LNCAP (cell line): ENCODE measurements around the gene CNNM2.

Source experiments
- CTCF ChIP-seq: fragments of 450-650 bp; IDR thresholded peaks from 2 replicates; pipeline ENCODE4 v1.5.1; 2017; ENCODE audit warnings: mild to moderate bottlenecking

The CNNM2 gene

GRCh38 chr10:102998399-102998907 is 80.4 kb downstream of the CNNM2 start:
- TF ChIP-seq CTCF, result no peak

DNA sequence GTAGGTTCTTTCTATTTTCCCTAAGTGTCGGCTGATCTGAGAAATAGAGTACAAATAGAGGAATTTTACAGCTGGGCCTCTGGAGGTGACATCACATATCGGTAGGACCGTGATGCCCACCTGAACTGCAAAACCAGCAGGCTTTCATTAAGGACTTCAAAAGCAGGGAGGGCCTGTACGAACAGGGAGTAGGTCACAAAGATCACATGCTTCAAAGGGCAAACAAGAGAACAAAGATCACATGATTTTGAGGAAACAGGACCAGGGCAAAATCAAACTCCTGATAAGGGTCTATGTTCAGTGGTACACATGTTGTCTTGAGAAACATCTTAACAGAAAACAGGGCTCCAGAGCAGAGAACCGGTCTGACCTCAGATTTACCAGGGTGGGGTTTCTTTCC is 88.9 kb downstream of the CNNM2 start:
- no peak for TF ChIP-seq CTCF

GRCh38 chr10:103013416-103013815 is 95.3 kb downstream of the CNNM2 start:
- no peak for TF ChIP-seq CTCF

DNA sequence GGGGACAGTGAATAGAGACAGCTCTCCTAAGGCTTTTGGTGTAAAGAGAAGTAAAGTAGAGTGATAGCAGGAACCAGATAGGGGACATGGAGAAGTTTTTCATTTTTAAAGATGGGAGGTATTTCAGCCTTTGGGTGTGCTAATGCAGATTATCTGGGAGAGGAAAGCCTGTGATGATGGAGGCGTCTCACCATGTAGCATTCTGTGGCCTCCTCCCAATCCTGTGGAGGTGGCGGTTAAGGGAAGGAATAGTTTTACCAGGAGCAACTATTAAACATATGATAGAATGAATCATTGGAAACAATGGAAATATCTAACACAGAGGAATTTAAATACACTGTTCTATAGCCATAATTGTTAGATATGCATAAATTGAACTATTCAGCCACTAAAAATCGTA is 101.3 kb downstream of the CNNM2 start:
- TF ChIP-seq CTCF, result no peak

DNA sequence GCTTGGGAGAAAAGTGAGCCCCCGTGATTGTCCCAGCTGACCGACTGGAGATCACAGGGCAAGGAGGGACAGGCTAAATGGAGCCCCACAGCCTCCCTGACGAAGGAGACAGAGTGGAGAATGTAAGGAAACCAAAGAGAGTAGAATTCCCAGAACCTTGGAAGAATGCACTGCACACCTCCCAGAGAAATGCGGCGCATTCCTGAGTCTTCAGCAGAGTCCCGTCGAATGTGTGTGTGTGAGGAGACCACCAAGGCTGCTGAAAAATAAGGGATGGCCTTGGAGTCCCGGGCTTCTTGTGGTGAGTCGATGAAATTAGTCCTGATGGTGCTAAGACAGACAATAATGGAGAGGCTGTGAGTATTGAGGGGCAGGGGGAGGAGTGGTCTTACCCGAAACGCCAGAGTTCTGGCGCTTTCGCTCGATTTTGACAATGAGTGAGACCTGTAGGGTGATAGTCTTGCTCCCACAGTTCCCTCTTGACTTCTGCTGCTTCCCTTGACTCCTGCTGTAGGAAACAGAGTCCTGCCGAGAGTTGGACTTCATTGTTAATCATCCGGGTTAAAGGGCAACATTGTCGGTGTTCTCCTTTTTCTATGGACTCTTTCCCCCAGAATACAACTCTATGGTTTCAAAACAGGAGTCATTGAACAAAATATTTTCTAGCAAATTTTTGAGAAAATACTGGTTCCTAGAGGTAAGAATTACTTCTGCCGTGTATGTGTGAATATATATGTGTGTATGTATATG is 103.2 kb downstream of the CNNM2 start:
- no peak for TF ChIP-seq CTCF

GRCh38 chr10:103021900-103022293 is 103.8 kb downstream of the CNNM2 start:
- no peak for TF ChIP-seq CTCF

DNA sequence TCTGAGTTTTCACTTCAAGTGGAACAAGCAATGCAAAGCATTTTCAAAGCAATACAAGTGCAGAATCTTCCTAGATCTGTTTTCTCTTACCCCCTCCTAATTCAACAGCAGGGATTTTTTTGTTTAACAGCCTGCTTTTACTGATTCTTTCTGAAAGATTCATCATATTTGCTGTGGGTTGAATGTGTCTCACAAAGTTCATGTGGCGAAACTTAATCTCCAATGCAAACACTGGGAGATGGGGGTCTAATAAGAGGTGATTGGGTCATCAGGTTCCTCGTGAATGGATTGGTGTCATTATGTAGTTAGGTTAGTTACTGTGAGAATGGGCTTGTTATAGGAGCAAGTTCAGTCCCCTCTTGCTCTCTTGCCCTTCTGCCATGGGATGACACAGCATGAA is 107.6 kb downstream of the CNNM2 start:
- TF ChIP-seq CTCF, result no peak

- TF ChIP-seq CTCF, result no peak
Observed at GRCh38 chr10:103038570-103038969, 120.5 kb downstream of the CNNM2 start.
